ENCODE measurements around the gene ANKRD28. TPM values are rescaled to one million over a fixed set of nuclear protein-coding genes. Genes with fewer than 3 reads are reported as not detected.
"Not testable (repeated sequence)": the region's sequence is repeated elsewhere in the genome, so short reads cannot be mapped to it uniquely, and the experiment has no call there.

The ANKRD28 gene
- total RNA-seq, 2 experiments from 2014 or later, result 30.3 to 33.1 TPM

GRCh38 chr3:15619659-15620464 is 177.9 kb downstream of the ANKRD28 start:
- POLR2A ChIA-PET; ATAC-seq (ENCODE audit: low read depth); H3K27me3 Mint-ChIP-seq; H3K4me3 Mint-ChIP-seq; DNase-seq; H3K27ac Mint-ChIP-seq: not testable (repeated sequence)
- peaks cover 32% of the 10 kb centered on the region for H3K9me3 Mint-ChIP-seq
- H3K4me1 Mint-ChIP-seq, result peaks cover 10% of the 10 kb centered on the region
- H3K36me3 Mint-ChIP-seq, result peaks cover 33% of the 10 kb centered on the region

Small RNA genes lying within 50 kb of the gene (microRNA-seq; reads per million reads assigned to microRNA genes)
- gene MIR3134, result not detected

Other genes with a start within 250 kb of the ANKRD28 start
- gene HACL1, start 196.4 kb downstream of the ANKRD28 start, total RNA-seq, result 10 to 100 TPM; 24.9 to 29.5 TPM
- 1 to 10 TPM; 8.3 to 9.6 TPM for gene BTD, start 196.2 kb downstream of the ANKRD28 start, total RNA-seq

Data from activated naive CD8-positive, alpha-beta T cell treated with anti-CD3 and anti-CD28 coated beads, Interleukin-2, amount 10 ng/mL, durations not matched to agents 7 days and 5 days (primary cell).